ENCODE data around the gene EEF1AKMT4. TPM values are rescaled to one million over a fixed set of nuclear protein-coding genes. Genes with fewer than 3 reads are reported as not detected.

EEF1AKMT4 gene
- total and polyA plus RNA-seq, 3 donors from 2014 or later = 10.2 to 16.9 (median 15.0) TPM

DNA sequence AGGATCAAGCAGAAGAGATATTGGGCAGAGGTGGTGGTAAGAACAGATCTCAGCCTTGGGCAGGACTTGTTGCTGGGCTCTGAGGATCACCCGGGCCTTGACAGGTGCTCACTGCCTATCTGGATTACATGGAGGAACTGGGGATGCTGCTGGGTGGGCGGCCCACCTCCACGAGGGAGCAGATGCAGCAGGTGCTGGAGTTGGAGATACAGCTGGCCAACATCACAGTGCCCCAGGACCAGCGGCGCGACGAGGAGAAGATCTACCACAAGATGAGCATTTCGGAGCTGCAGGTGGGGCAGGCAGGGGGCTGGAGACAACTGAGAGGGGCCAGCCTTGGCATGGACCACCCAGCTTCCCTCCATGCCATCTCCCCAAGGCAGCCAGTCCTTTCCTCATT is 34.2 kb downstream of the EEF1AKMT4 start:
- Histone ChIP-seq H3K4me1 (no peaks in the 10 kb centered on the region), H3K36me3 (ENCODE audit: low read depth, missing control alignments) (no peaks in the 10 kb centered on the region), H3K9me3 (no peaks in the 10 kb centered on the region), H3K4me3 (no peak overlapping the region), H3K27me3 (no peaks in the 10 kb centered on the region), H3K27ac (no peak overlapping the region)
- intact Hi-C loops (cut with DNase I; ENCODE audit: low total_unique reads) = no loop called here
- WGBS, 2 donors = 84 to 90% methylated on average over 8 of the region's 8 CpGs
- no peak for DNase-seq
- TF ChIP-seq, protein P1, sequence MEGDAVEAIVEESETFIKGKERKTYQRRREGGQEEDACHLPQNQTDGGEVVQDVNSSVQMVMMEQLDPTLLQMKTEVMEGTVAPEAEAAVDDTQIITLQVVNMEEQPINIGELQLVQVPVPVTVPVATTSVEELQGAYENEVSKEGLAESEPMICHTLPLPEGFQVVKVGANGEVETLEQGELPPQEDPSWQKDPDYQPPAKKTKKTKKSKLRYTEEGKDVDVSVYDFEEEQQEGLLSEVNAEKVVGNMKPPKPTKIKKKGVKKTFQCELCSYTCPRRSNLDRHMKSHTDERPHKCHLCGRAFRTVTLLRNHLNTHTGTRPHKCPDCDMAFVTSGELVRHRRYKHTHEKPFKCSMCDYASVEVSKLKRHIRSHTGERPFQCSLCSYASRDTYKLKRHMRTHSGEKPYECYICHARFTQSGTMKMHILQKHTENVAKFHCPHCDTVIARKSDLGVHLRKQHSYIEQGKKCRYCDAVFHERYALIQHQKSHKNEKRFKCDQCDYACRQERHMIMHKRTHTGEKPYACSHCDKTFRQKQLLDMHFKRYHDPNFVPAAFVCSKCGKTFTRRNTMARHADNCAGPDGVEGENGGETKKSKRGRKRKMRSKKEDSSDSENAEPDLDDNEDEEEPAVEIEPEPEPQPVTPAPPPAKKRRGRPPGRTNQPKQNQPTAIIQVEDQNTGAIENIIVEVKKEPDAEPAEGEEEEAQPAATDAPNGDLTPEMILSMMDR (IDR thresholded peaks at IDR 0.05) = no peak
- TF ChIP-seq POLR2A (IDR thresholded peaks at IDR 0.05) = no peak

DNA sequence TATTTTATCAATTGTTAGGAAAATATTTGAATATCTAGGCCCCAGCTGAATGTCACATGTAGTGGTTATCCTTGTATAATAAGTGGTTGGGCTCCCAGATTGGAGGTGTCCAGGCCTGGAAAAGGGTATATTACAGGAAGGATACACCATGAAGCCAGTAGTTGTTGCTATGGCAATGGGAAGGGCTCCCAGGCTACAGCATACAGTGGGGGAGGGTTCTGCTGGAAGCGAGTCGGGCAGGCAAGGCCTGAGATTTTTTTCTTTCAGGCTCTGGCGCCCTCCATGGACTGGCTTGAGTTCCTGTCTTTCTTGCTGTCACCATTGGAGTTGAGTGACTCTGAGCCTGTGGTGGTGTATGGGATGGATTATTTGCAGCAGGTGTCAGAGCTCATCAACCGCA is 35.2 kb downstream of the EEF1AKMT4 start:
- no peaks in the 10 kb centered on the region for H3K9me3 ChIP-seq
- H3K27me3 ChIP-seq = no peaks in the 10 kb centered on the region
- TF ChIP-seq, protein P1 (IDR thresholded peaks at IDR 0.05) = peak in 1 of 3 experiments; percentile 11
- no peak for TF ChIP-seq POLR2A (IDR thresholded peaks at IDR 0.05)
- H3K27ac ChIP-seq = no peak overlapping the region
- H3K36me3 ChIP-seq (ENCODE audit: low read depth, missing control alignments) = no peaks in the 10 kb centered on the region
- intact Hi-C loops (cut with DNase I; ENCODE audit: low total_unique reads) = no loop called here
- H3K4me1 ChIP-seq = no peaks in the 10 kb centered on the region
- no peak overlapping the region for H3K4me3 ChIP-seq
- DNase-seq = peak; percentile 69
- 32 to 73% methylated on average over 4 of the region's 4 CpGs for WGBS, 2 donors

DNA sequence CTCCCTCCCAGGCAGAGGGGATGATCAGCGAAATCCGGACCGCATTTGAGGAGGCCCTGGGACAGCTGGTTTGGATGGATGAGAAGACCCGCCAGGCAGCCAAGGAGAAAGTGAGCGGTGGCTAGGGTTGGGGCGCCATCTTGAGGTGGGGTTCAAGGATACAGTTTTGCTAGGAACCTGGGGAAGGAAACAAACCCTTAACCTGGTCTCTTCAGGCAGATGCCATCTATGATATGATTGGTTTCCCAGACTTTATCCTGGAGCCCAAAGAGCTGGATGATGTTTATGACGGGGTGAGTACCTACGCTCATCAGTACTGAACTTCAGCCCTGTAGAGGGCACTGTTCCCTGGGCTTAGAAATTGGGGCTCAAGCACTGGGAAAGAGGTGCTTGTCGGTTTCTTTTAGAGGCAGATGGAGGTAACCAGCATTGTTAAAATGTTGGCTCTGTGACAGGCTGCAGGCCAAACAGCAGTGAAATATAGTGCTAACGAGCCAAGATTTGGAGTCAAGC is 40.0 kb downstream of the EEF1AKMT4 start:
- H3K9me3 ChIP-seq = no peaks in the 10 kb centered on the region
- no peaks in the 10 kb centered on the region for H3K27me3 ChIP-seq
- no peaks in the 10 kb centered on the region for H3K4me1 ChIP-seq
- H3K4me3 ChIP-seq = no peak overlapping the region
- peak; percentile 41 for DNase-seq
- TF ChIP-seq, protein P1 (IDR thresholded peaks at IDR 0.05) = peak; percentile 20 to 41 (median 39)
- TF ChIP-seq POLR2A (IDR thresholded peaks at IDR 0.05) = no peak
- no peak overlapping the region for H3K27ac ChIP-seq
- 25 to 31% methylated on average over 10 of the region's 10 CpGs for WGBS, 2 donors
- no peaks in the 10 kb centered on the region for H3K36me3 ChIP-seq (ENCODE audit: low read depth, missing control alignments)
- intact Hi-C loops (cut with DNase I; ENCODE audit: low total_unique reads) = no loop called here

DNA sequence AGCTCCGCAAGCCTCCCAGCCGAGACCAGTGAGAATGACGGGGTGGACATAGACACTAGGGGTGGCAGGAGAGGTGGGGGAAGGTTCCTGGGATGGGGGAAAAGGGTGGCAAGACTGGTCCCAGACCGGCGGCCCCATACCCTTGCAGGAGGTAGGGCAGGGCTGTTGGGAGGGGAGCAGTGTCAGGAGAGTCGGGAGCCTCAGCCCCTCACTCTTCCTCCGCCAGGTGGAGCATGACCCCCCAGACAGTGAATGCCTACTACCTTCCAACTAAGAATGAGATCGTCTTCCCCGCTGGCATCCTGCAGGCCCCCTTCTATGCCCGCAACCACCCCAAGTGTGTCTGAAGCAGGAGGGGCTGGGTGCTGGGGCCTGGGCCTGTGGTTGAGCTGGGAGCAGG is 40.9 kb downstream of the EEF1AKMT4 start:
- Histone ChIP-seq H3K36me3 (ENCODE audit: low read depth, missing control alignments) (no peaks in the 10 kb centered on the region), H3K4me1 (no peaks in the 10 kb centered on the region)
- no peak for DNase-seq

More for the DNA sequence above, 40.9 kb downstream of the EEF1AKMT4 start:
- Histone ChIP-seq H3K27ac (no peak overlapping the region), H3K9me3 (no peaks in the 10 kb centered on the region), H3K4me3 (no peak overlapping the region), H3K27me3 (no peaks in the 10 kb centered on the region)
- intact Hi-C loops (cut with DNase I; ENCODE audit: low total_unique reads) = no loop called here
- 84 to 93% methylated on average over 8 to 10 of the region's 10 CpGs for WGBS, 2 donors
- TF ChIP-seq, protein P1 (IDR thresholded peaks at IDR 0.05) = no peak
- TF ChIP-seq POLR2A (IDR thresholded peaks at IDR 0.05) = no peak
